Naive thymus-derived CD4-positive, alpha-beta T cell (primary cell): ENCODE results near the gene SAMM50. TPM values are rescaled to one million over a fixed set of nuclear protein-coding genes. Genes with fewer than 3 reads are reported as not detected.

Experiments used
- ATAC-seq: fragments of 150-1000 bp; cut with Tn5 transposase; 2 replicates; pipeline ENCODE4 v1.10.0; 2021; ENCODE audit warnings: mild to moderate bottlenecking, moderate library complexity
- CTCF ChIA-PET: fragments of 350-600 bp; sonication (Branson Sonifier 250); formaldehyde crosslinking; loops from one replicate; lab custom pipeline; 2021; ENCODE audit warnings: antibody characterized with exemption; lab: Charles Lee
- POLR2A ChIA-PET: fragments of 350-600 bp; sonication (Branson Sonifier 250); formaldehyde crosslinking; loops from one replicate; lab custom pipeline; 2021; ENCODE audit warnings: antibody characterized with exemption, inconsistent platforms; lab: Charles Lee
- DNase-seq, 9 donors: peaks; one replicate each; pipeline versions ENCODE4 v3.0.0 to v3.0.0-alpha.2; 2020 to 2022; ENCODE audit warnings: mixed read lengths in 1 of 9
- H3K27ac ChIP-seq: one replicate; pipeline ENCODE4 v1.7.0; 2013; ENCODE audit warnings: mild to moderate bottlenecking, low read depth, low read length, moderate library complexity
- H3K27me3 ChIP-seq, 2 donors: one replicate each; pipeline ENCODE4 v1.7.0; 2013; ENCODE audit warnings: low read length in 2 of 2, mild to moderate bottlenecking in 2 of 2, moderate library complexity in 2 of 2; ENCODE audit not compliant: control insufficient read depth in 2 of 2, insufficient read depth in 2 of 2
- H3K36me3 ChIP-seq, 3 experiments: 1 replicate in 2 of 3; 2 replicates in 1 of 3; pipeline ENCODE4 v1.7.0; 2013; ENCODE audit warnings: low read length in 3 of 3, mild to moderate bottlenecking in 3 of 3, moderate library complexity in 1 of 3; ENCODE audit not compliant: insufficient read depth in 3 of 3, control insufficient read depth in 2 of 3
- H3K4me1 ChIP-seq, 2 donors: one replicate each; pipeline ENCODE4 v1.7.0; 2013; ENCODE audit warnings: low read length in 2 of 2, mild to moderate bottlenecking in 2 of 2, moderate library complexity in 1 of 2; ENCODE audit not compliant: control insufficient read depth in 2 of 2, insufficient read depth in 2 of 2
- H3K4me3 ChIP-seq: 2 replicates; pipeline ENCODE4 v1.7.0; 2013; ENCODE audit warnings: mild to moderate bottlenecking, low read length
- H3K9me3 ChIP-seq, 3 experiments: 1 replicate in 2 of 3; 2 replicates in 1 of 3; pipeline ENCODE4 v1.7.0; 2013; ENCODE audit warnings: low read length in 3 of 3; ENCODE audit not compliant: control insufficient read depth in 2 of 3
- H3K27ac Mint-ChIP-seq, 9 donors: one replicate each; pipeline ENCODE4 v1.8.0; 2020 to 2022; ENCODE audit warnings: mixed read lengths in 9 of 9, mild to moderate bottlenecking in 8 of 9, moderate library complexity in 5 of 9, inconsistent platforms in 2 of 9
- H3K27me3 Mint-ChIP-seq, 5 donors: one replicate each; pipeline ENCODE4 v1.8.0; 2021 to 2022; ENCODE audit warnings: mixed read lengths in 5 of 5, mild to moderate bottlenecking in 1 of 5
- H3K36me3 Mint-ChIP-seq, 5 donors: one replicate each; pipeline ENCODE4 v1.8.0; 2020 to 2022; ENCODE audit warnings: mixed read lengths in 5 of 5, mild to moderate bottlenecking in 3 of 5, inconsistent platforms in 1 of 5
- H3K4me1 Mint-ChIP-seq, 7 donors: one replicate each; pipeline ENCODE4 v1.8.0; 2020 to 2022; ENCODE audit warnings: mixed read lengths in 7 of 7, mild to moderate bottlenecking in 3 of 7, inconsistent platforms in 1 of 7
- H3K4me3 Mint-ChIP-seq, 10 donors: one replicate each; pipeline ENCODE4 v1.8.0; 2020 to 2022; ENCODE audit warnings: mild to moderate bottlenecking in 10 of 10, mixed read lengths in 10 of 10, moderate library complexity in 6 of 10, inconsistent platforms in 2 of 10
- H3K9me3 Mint-ChIP-seq, 11 donors: one replicate each; pipeline ENCODE4 v1.8.0; 2020 to 2022; ENCODE audit warnings: mixed read lengths in 11 of 11, mild to moderate bottlenecking in 4 of 11, inconsistent platforms in 1 of 11, moderate library complexity in 1 of 11
- intact Hi-C, 2 donors: fragments of 100-400 bp; cut with micrococcal nuclease; formaldehyde crosslinking; loops; one replicate each; pipeline ENCODE4 v1.15.1; 2023
- polyA plus RNA-seq, 2 donors: library from polyadenylated mRNA; unstranded; fragments of 300-500 nt; fragmentation: Illumina TruSeq; gene quantifications; one replicate each; pipeline ENCODE4 v1.2.3, GENCODE V29; 2021
- total RNA-seq, 6 experiments: library from RNA in 5 of 6; stranded (reverse) in 5 of 6; gene quantifications; 1 replicate in 5 of 6; 2 replicates in 1 of 6; pipeline ENCODE4 v1.2.3 and lab custom pipeline; 2021 to 2026

Gene SAMM50
- total and polyA plus RNA-seq, 7 experiments from 2014 or later = 25.9 to 62.3 (median 36.2) TPM

GRCh38 chr22:43919106-43919973, 35.9 kb upstream of the SAMM50 start:
- H3K36me3 Mint-ChIP-seq = no peaks in the 10 kb centered on the region
- H3K27ac ChIP-seq = no peak overlapping the region
- peaks cover 4 to 6% (median 5%) of the 10 kb centered on the region in 7 donors for H3K4me1 Mint-ChIP-seq
- H3K4me3 Mint-ChIP-seq = no peak overlapping the region
- H3K4me1 ChIP-seq = peaks cover 0 to 3% of the 10 kb centered on the region in 2 donors
- H3K9me3 ChIP-seq = no peaks in the 10 kb centered on the region
- no peaks in the 10 kb centered on the region for H3K27me3 ChIP-seq
- H3K27me3 Mint-ChIP-seq = peaks cover 11 to 23% (median 21%) of the 10 kb centered on the region in 5 donors
- no peak overlapping the region for H3K27ac Mint-ChIP-seq
- ATAC-seq (no peak), DNase-seq (no peak)
- H3K4me3 ChIP-seq = no peak overlapping the region
- peaks cover 0 to 1% (median 0%) of the 10 kb centered on the region in 11 donors for H3K9me3 Mint-ChIP-seq
- intact Hi-C loops = no loop called here
- CTCF ChIA-PET = no interaction called here
- H3K36me3 ChIP-seq = no peaks in the 10 kb centered on the region
- POLR2A ChIA-PET = interaction anchor here (0.7 kb wide), 1 partner anchor 9 kb away, joined by 3 read pairs; no protein-coding TSS in a partner anchor

- Mint-ChIP-seq H3K27ac (no peak overlapping the region), H3K27me3 (peaks cover 11 to 37% (median 17%) of the 10 kb centered on the region in 5 donors), H3K4me3 (no peak overlapping the region), H3K4me1 (peaks cover 4 to 6% (median 5%) of the 10 kb centered on the region in 7 donors), H3K9me3 (peaks cover 0 to 1% (median 0%) of the 10 kb centered on the region in 11 donors), H3K36me3 (no peaks in the 10 kb centered on the region)
- Histone ChIP-seq H3K36me3 (no peaks in the 10 kb centered on the region), H3K4me3 (no peak overlapping the region), H3K4me1 (peaks cover 0 to 3% of the 10 kb centered on the region in 2 donors), H3K9me3 (no peaks in the 10 kb centered on the region), H3K27ac (no peak overlapping the region), H3K27me3 (no peaks in the 10 kb centered on the region)
- intact Hi-C loops = loop anchor here in 1 of 2 donors (10.0 kb wide), 1 partner anchor 107 kb away; the partner anchor contains the start of gene EFCAB6
- DNase-seq = no peak
- ChIA-PET POLR2A (no interaction called here), CTCF (interaction anchor here (0.6 kb wide), 1 partner anchor 156 kb away, joined by 3 read pairs; no protein-coding TSS in a partner anchor)
- ATAC-seq = no peak
Measured at GRCh38 chr22:43921370-43921769, 33.9 kb upstream of the SAMM50 start.

GRCh38 chr22:43922123-43922522, 33.1 kb upstream of the SAMM50 start:
- DNase-seq = no peak
- Mint-ChIP-seq H3K27ac (no peak overlapping the region), H3K9me3 (peaks cover 0 to 1% (median 0%) of the 10 kb centered on the region in 11 donors), H3K27me3 (peaks cover 6 to 37% (median 13%) of the 10 kb centered on the region in 5 donors), H3K4me3 (peak overlapping the region in 5 of 10 donors; percentile 19 to 81 (median 35)), H3K36me3 (no peaks in the 10 kb centered on the region), H3K4me1 (peaks cover 4 to 6% (median 5%) of the 10 kb centered on the region in 7 donors)
- ChIA-PET CTCF (no interaction called here), POLR2A (no interaction called here)
- H3K4me3 ChIP-seq = no peak overlapping the region
- no peaks in the 10 kb centered on the region for H3K9me3 ChIP-seq
- peaks cover 0 to 3% of the 10 kb centered on the region in 2 donors for H3K4me1 ChIP-seq
- no peak for ATAC-seq
- no peaks in the 10 kb centered on the region for H3K27me3 ChIP-seq
- H3K27ac ChIP-seq = no peak overlapping the region
- intact Hi-C loops = loop anchor here in 1 of 2 donors (10.0 kb wide), 1 partner anchor 107 kb away; the partner anchor contains the start of gene EFCAB6
- no peaks in the 10 kb centered on the region for H3K36me3 ChIP-seq

- peak overlapping the region in 8 of 9 donors; percentile 12 to 89 (median 42) for H3K27ac Mint-ChIP-seq
- peak overlapping the region; percentile 80 to 95 (median 88) for H3K4me3 Mint-ChIP-seq
- Histone ChIP-seq H3K4me1 (peaks cover 0 to 3% of the 10 kb centered on the region in 2 donors), H3K4me3 (peak overlapping the region; percentile 57), H3K27me3 (no peaks in the 10 kb centered on the region), H3K9me3 (no peaks in the 10 kb centered on the region), H3K27ac (no peak overlapping the region), H3K36me3 (no peaks in the 10 kb centered on the region)
- DNase-seq = peak in 5 of 9 donors; percentile 4 to 29 (median 14)
- no peaks in the 10 kb centered on the region for H3K36me3 Mint-ChIP-seq
- ATAC-seq = peak; percentile 36
- intact Hi-C loops = loop anchor here (1.0 to 10.0 kb wide), 3 partner anchors 32 to 111 kb away; partner anchors contain the start of genes EFCAB6 (in 2 of the 2) and SAMM50 (in 1 of the 2)
- ChIA-PET POLR2A (interaction anchor here (1.4 kb wide), 1 partner anchor 32 kb away, joined by 5 read pairs; the partner anchor contains the start of gene SAMM50), CTCF (no interaction called here)
- peaks cover 0 to 1% (median 0%) of the 10 kb centered on the region in 11 donors for H3K9me3 Mint-ChIP-seq
- H3K27me3 Mint-ChIP-seq = peaks cover 4 to 37% (median 11%) of the 10 kb centered on the region in 5 donors
- H3K4me1 Mint-ChIP-seq = peaks cover 4 to 6% (median 5%) of the 10 kb centered on the region in 7 donors
Measured at GRCh38 chr22:43923191-43923590, 32.1 kb upstream of the SAMM50 start.

DNA sequence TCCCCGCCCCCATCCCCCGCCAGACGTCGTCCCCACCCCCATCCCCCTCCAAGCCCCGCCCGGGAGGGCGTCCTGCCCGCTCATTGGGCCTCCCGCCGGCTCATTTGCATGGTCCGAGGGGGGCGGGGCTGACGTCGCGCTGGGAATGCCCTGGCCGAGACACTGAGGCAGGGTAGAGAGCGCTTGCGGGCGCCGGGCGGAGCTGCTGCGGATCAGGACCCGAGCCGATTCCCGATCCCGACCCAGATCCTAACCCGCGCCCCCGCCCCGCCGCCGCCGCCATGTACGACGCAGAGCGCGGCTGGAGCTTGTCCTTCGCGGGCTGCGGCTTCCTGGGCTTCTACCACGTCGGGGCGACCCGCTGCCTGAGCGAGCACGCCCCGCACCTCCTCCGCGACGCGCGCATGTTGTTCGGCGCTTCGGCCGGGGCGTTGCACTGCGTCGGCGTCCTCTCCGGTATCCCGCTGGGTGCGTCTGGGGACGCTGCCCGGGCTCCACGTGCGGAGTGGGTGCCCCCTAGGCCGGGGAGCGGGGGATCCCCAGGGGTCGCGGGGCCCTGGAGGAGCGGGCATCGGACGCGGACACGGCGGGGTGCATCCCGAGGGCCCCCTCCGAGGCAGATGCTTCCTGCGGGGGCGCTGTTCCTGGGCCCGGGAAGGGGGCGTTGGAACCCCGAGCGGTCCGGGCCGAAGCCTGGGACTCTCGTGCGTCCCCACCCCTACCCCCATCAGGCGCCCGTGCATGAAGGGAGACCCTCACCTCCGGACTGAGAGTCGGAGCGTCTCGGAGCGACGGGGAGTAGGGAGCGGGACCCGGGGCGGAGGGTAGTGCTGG, 31.4 kb upstream of the SAMM50 start, which contains the start of gene PNPLA3:
PNPLA3 (plus strand) TSS at position 175 of the 834 bp plus-strand sequence; CDS start at position 282, 107 bp downstream.
- intact Hi-C loops = loop anchor here (1.0 to 10.0 kb wide), 3 partner anchors 31 to 112 kb away; partner anchors contain the start of genes EFCAB6 (in 2 of the 2) and SAMM50 (in 1 of the 2)

More for the DNA sequence above, 31.4 kb upstream of the SAMM50 start, which contains the start of gene PNPLA3:
- no peaks in the 10 kb centered on the region for H3K36me3 Mint-ChIP-seq
- peak within 1 kb of the TSS; percentile 57 for H3K4me3 ChIP-seq
- H3K27me3 Mint-ChIP-seq = peaks cover 4 to 37% (median 16%) of the 10 kb centered on the region in 5 donors
- H3K36me3 ChIP-seq = no peaks in the 10 kb centered on the region
- peak within 1 kb of the TSS in 8 of 9 donors; percentile 12 to 89 (median 42) for H3K27ac Mint-ChIP-seq
- H3K4me1 ChIP-seq = peaks cover 0 to 3% of the 10 kb centered on the region in 2 donors
- H3K4me1 Mint-ChIP-seq = peaks cover 4 to 6% (median 5%) of the 10 kb centered on the region in 7 donors
- H3K9me3 Mint-ChIP-seq = peaks cover 0 to 1% (median 0%) of the 10 kb centered on the region in 11 donors
- DNase-seq (peak; percentile 48 to 84 (median 59)), ATAC-seq (peak; percentile 96)
- no peak within 1 kb of the TSS for H3K27ac ChIP-seq
- peak within 1 kb of the TSS; percentile 80 to 95 (median 88) for H3K4me3 Mint-ChIP-seq
- ChIA-PET POLR2A (interaction anchor here (1.4 kb wide), 1 partner anchor 31 kb away, joined by 5 read pairs; the partner anchor contains the start of gene SAMM50), CTCF (no interaction called here)
- H3K27me3 ChIP-seq = no peaks in the 10 kb centered on the region
- no peaks in the 10 kb centered on the region for H3K9me3 ChIP-seq
